Type B pancreatic cell (in vitro differentiated cells): Measurements from ENCODE around the gene NUDT8. TPM values are rescaled to one million over a fixed set of nuclear protein-coding genes. Genes with fewer than 3 reads are reported as not detected.
"Not testable (repeated sequence)": the region's sequence is repeated elsewhere in the genome, so short reads cannot be mapped to it uniquely, and the experiment has no call there.

Experiments
- DNase-seq: peaks from one replicate; pipeline ENCODE4 v3.0.0; 2021; ENCODE audit warnings: mixed read lengths; ENCODE audit not compliant: unreplicated experiment; ENCODE audit errors: extremely low spot score
- H3K27ac Mint-ChIP-seq: 2 replicates; pipeline ENCODE4 v1.8.0; 2021; ENCODE audit warnings: mild to moderate bottlenecking, mixed read lengths
- H3K27me3 Mint-ChIP-seq: 2 replicates; pipeline ENCODE4 v1.8.0; 2021; ENCODE audit warnings: mixed read lengths
- H3K36me3 Mint-ChIP-seq: 2 replicates; pipeline ENCODE4 v1.8.0; 2021; ENCODE audit warnings: mixed read lengths
- H3K4me1 Mint-ChIP-seq: one replicate; pipeline ENCODE4 v1.8.0; 2021; ENCODE audit warnings: mixed read lengths; ENCODE audit not compliant: unreplicated experiment
- H3K4me3 Mint-ChIP-seq: 2 replicates; pipeline ENCODE4 v1.8.0; 2021; ENCODE audit warnings: mild to moderate bottlenecking, mixed read lengths
- H3K9me3 Mint-ChIP-seq: 2 replicates; pipeline ENCODE4 v1.8.0; 2021; ENCODE audit warnings: mixed read lengths
- total RNA-seq: library from RNA; stranded (reverse); gene quantifications from 2 replicates; pipeline ENCODE4 v1.2.1, GENCODE V29; 2021; ENCODE audit warnings: low replicate concordance
- TF ChIP-seq, protein P1 (sequence below): fragments of 200-600 bp; sonication (generic); conservative IDR thresholded peaks from 2 replicates; pipeline ENCODE4 v1.5.0; 2021; ENCODE audit warnings: antibody characterized with exemption, mild to moderate bottlenecking

The NUDT8 gene
- total RNA-seq, 1 donor from 2014 or later: 10.3 TPM

DNA sequence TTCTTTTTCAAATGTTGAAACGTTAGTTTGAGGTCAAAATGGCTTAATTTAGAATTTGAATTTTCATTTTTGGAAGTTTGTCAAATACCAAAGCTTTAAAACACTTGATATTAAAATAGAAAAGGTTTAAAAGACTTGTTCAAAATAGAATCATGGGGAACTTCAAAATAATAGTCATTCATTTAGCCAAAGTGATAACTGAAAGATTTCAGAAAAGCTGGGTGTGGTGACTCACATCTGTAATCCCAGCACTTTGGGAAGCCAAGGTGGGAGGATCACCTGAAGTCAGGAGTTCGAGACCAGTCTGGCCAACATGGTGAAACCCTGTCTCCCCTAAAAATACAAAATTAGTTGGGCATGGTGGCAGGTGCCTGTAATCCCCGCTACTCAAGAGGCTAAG, 35.3 kb downstream of the NUDT8 start:
- Mint-ChIP-seq H3K4me3 (no peak overlapping the region), H3K27ac (no peak overlapping the region), H3K4me1 (peaks cover 5% of the 10 kb centered on the region), H3K27me3 (no peaks in the 10 kb centered on the region), H3K9me3 (no peaks in the 10 kb centered on the region), H3K36me3 (peaks cover 4% of the 10 kb centered on the region)
- DNase-seq: no peak
- TF ChIP-seq, protein P1, sequence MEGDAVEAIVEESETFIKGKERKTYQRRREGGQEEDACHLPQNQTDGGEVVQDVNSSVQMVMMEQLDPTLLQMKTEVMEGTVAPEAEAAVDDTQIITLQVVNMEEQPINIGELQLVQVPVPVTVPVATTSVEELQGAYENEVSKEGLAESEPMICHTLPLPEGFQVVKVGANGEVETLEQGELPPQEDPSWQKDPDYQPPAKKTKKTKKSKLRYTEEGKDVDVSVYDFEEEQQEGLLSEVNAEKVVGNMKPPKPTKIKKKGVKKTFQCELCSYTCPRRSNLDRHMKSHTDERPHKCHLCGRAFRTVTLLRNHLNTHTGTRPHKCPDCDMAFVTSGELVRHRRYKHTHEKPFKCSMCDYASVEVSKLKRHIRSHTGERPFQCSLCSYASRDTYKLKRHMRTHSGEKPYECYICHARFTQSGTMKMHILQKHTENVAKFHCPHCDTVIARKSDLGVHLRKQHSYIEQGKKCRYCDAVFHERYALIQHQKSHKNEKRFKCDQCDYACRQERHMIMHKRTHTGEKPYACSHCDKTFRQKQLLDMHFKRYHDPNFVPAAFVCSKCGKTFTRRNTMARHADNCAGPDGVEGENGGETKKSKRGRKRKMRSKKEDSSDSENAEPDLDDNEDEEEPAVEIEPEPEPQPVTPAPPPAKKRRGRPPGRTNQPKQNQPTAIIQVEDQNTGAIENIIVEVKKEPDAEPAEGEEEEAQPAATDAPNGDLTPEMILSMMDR: no peak

DNA sequence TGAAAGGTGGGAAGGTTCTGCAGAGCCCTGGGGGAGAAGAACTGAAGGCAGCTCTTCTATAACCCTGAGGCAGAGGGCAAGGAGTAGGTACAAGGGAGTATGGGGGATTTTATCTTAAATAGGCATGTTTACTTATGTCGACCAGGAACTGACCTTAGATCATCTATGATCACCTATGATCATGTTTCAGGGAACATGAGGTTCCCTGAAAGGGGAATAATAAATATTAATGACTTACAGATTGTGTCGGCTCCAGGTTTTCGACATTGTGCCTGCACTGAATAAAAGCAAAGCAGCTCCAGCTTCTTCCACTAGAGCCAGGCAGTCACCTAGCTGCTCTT, 36.2 kb downstream of the NUDT8 start:
- Mint-ChIP-seq H3K36me3 (peaks cover 4% of the 10 kb centered on the region), H3K27ac (peak overlapping the region; percentile 11), H3K9me3 (no peaks in the 10 kb centered on the region)

DNA sequence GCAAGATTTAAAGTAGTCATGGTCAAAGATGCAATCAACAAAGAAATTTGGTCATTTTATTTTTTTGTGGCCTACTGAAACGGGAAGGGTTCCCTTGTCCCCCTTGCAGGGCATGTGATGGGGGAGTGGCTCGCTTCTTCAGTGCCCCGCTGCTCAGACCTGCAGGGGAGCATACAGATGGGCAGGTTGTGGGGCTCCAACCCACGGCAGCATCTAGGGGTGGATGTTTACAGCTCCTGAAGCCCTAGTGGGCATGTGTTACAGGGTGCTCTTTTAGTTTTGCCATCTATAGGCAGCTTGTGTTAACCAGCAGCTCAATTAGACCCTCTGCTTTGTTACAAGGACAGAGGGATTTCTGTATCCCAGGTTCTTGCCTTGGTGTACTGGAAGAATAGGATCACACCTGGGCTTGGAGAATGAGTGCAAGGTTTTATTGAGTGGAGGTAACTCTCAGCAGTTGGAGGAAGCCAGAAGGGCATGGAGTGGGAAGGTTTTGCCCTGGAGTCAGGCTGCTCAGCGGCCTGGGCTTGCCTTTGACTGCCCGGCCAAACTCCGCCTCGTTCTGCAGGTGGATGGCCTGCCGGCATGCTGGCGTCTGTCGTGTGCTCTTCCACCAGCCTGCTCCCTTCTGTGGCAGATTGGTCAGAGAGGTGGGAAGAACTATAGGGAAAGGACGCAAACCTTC, 36.7 kb downstream of the NUDT8 start:
- DNase-seq: no peak
- Mint-ChIP-seq H3K27me3 (no peaks in the 10 kb centered on the region), H3K4me3 (no peak overlapping the region), H3K36me3 (peaks cover 5% of the 10 kb centered on the region), H3K4me1 (peaks cover 5% of the 10 kb centered on the region), H3K27ac (peak overlapping the region; percentile 11), H3K9me3 (no peaks in the 10 kb centered on the region)
- TF ChIP-seq, protein P1: no peak

More for the DNA sequence above, 36.2 kb downstream of the NUDT8 start:
- Mint-ChIP-seq H3K27me3 (no peaks in the 10 kb centered on the region), H3K4me1 (peaks cover 5% of the 10 kb centered on the region), H3K4me3 (no peak overlapping the region)
- DNase-seq: no peak
- TF ChIP-seq, protein P1: no peak

DNA sequence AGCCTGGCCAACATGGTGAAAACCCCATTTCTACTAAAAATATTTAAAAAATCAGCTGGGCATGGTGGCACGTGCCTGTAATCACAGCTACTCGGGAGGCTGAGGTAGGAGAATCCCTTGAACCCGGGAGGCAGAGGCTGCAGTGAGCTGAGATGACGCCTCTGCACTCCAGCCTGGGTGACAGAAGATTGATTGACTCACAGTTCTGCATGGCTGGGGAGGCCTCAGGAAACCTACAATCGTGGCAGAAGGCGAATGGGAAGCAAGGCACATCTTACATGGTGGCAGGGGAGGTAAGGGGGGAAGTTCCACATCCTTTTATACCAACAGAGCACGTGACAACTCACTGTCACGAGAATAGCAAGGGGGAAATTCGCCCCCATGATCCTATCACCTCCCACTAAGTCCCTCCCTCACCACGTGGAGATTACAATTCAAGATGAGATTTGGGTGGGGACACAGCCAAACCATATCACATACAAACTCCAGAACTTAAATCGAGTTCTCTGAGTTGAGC, 40.8 kb downstream of the NUDT8 start:
- peaks cover 28% of the 10 kb centered on the region for H3K36me3 Mint-ChIP-seq
- H3K4me3 Mint-ChIP-seq, H3K27me3 Mint-ChIP-seq, DNase-seq, H3K27ac Mint-ChIP-seq, H3K9me3 Mint-ChIP-seq: not testable (repeated sequence)
- peaks cover 21% of the 10 kb centered on the region for H3K4me1 Mint-ChIP-seq

DNA sequence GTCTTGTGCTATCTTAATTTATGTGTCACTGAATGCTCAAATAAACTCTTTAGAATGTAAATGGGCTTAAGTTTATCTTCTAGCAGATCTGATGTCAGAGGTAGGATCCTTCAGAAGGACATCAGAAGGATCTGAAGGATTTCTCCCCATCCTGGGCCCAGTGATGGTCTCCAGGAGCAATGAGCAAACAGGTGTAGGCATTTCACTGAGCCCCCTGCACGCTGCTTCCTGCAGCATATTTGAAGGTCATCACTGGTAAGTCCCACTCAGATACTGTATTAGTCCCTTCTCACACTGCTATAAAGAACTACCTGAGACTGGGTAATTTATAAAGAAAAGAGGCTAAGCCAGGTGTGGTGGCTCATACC, 41.6 kb downstream of the NUDT8 start:
- H3K4me1 Mint-ChIP-seq: peaks cover 21% of the 10 kb centered on the region
- no peaks in the 10 kb centered on the region for H3K27me3 Mint-ChIP-seq
- H3K27ac Mint-ChIP-seq: peak overlapping the region; percentile 3
- no peak for DNase-seq
- no peak overlapping the region for H3K4me3 Mint-ChIP-seq
- no peaks in the 10 kb centered on the region for H3K9me3 Mint-ChIP-seq
- peaks cover 28% of the 10 kb centered on the region for H3K36me3 Mint-ChIP-seq
- TF ChIP-seq, protein P1: no peak

DNA sequence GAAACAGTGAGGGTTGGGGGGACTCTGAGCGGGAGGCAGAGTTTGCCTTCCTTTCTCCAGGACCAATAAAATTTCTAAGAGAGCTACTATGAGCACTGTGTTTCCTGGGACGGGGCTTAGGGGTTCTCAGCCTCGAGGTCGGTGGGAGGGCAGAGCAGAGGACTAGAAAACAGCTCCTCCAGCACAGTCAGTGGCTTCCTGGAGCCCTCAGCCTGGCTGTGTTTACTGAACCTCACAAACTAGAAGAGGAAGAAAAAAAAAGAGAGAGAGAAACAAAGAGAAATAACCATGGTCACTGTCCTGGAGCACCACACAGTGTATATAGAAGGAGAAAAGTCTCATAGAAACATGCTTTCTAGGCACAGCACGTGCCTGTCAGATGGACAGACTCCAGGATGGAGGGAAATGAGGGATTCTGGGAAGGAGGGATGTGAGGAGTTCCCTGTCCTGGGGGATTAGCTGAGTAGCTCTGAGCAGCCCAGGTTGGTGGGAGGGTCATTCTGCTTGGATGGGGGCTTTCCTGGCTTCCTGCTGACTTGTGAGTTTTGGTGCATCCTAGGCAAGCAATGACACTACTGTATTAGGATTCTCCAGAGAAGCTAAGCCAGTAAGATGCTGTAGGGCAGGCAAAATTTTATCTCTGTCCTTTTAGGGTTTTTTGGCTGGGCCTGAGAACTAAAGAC, 43.0 kb downstream of the NUDT8 start:
- peaks cover 28% of the 10 kb centered on the region for H3K36me3 Mint-ChIP-seq
- no peaks in the 10 kb centered on the region for H3K9me3 Mint-ChIP-seq
- peak overlapping the region; percentile 89 for H3K4me3 Mint-ChIP-seq
- peaks cover 4% of the 10 kb centered on the region for H3K27me3 Mint-ChIP-seq
- TF ChIP-seq, protein P1: no peak
- peaks cover 32% of the 10 kb centered on the region for H3K4me1 Mint-ChIP-seq
- peak overlapping the region; percentile 83 for H3K27ac Mint-ChIP-seq
- DNase-seq: no peak
